Ishikawa (cell line): Measurements from ENCODE around the gene ZNF81.

Source experiments
- CEBPB ChIP-seq: IDR thresholded peaks from 2 replicates; pipeline ENCODE4 v1.6.1; 2012
- CREB1 ChIP-seq: IDR thresholded peaks from 2 replicates; pipeline ENCODE4 v1.6.1; 2012; ENCODE audit warnings: low read depth
- EGR1 ChIP-seq: IDR thresholded peaks from 2 replicates; pipeline ENCODE4 v1.6.1; 2012
- EP300 ChIP-seq: IDR thresholded peaks from 2 replicates; pipeline ENCODE4 v1.6.1; 2012; ENCODE audit warnings: borderline replicate concordance
- FOXM1 ChIP-seq: IDR thresholded peaks from 2 replicates; pipeline ENCODE4 v1.6.1; 2012; ENCODE audit warnings: low read depth, borderline replicate concordance
- NFIC ChIP-seq: IDR thresholded peaks from 2 replicates; pipeline ENCODE4 v1.6.1; 2012
- RAD21 ChIP-seq: IDR thresholded peaks from 2 replicates; pipeline ENCODE4 v1.6.1; 2012; ENCODE audit warnings: low read depth
- REST ChIP-seq: IDR thresholded peaks from 2 replicates; pipeline ENCODE4 v1.6.1; 2012; ENCODE audit warnings: low read depth, mild to moderate bottlenecking
- TAF1 ChIP-seq: IDR thresholded peaks from 2 replicates; pipeline ENCODE4 v1.6.1; 2012; ENCODE audit warnings: low read depth, mild to moderate bottlenecking
- TCF12 ChIP-seq: IDR thresholded peaks from 2 replicates; pipeline ENCODE4 v1.6.1; 2012; ENCODE audit warnings: low read depth
- TEAD4 ChIP-seq: IDR thresholded peaks from 2 replicates; pipeline ENCODE4 v1.6.1; 2012
- YY1 ChIP-seq: IDR thresholded peaks from 2 replicates; pipeline ENCODE4 v1.6.1; 2012; ENCODE audit warnings: low read depth
- ZBTB7A ChIP-seq: IDR thresholded peaks from 2 replicates; pipeline ENCODE4 v1.6.1; 2012; ENCODE audit warnings: low read depth
- TF ChIP-seq, protein P1 (sequence below): IDR thresholded peaks from 2 replicates; pipeline ENCODE4 v1.6.1; 2012
- TF ChIP-seq, protein P2 (sequence below): IDR thresholded peaks from 2 replicates; pipeline ENCODE4 v1.6.1; 2012

ZNF81 gene

DNA sequence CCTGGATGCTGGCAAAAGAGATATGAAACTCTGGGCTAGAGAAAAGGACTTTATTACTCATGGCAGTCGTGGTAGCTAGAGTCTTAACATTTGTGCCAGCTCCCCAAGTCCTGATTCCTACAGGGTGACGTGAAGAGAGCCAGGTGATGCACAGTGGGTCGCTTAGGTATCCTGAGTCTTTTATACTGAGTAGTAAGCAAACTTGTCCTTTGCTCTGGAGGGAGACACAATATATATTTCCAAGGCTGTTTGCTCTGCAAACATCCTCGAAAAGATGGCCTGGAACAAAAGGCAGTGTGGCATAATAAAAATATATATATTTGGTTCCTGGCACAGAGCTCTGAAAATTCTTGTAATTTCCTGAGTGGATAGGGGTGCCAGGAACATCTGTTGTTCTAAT lies 23.0 kb downstream of the ZNF81 start:
- TF ChIP-seq ZBTB7A (no peak), CEBPB (no peak), REST (no peak), TAF1 (no peak), CREB1 (no peak), FOXM1 (no peak), TEAD4 (no peak), EP300 (no peak), RAD21 (no peak), EGR1 (no peak), TCF12 (no peak), YY1 (no peak), NFIC (no peak)
- TF ChIP-seq, protein P1, sequence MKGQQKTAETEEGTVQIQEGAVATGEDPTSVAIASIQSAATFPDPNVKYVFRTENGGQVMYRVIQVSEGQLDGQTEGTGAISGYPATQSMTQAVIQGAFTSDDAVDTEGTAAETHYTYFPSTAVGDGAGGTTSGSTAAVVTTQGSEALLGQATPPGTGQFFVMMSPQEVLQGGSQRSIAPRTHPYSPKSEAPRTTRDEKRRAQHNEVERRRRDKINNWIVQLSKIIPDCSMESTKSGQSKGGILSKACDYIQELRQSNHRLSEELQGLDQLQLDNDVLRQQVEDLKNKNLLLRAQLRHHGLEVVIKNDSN = no peak
- TF ChIP-seq, protein P2, sequence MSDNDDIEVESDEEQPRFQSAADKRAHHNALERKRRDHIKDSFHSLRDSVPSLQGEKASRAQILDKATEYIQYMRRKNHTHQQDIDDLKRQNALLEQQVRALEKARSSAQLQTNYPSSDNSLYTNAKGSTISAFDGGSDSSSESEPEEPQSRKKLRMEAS = no peak

DNA sequence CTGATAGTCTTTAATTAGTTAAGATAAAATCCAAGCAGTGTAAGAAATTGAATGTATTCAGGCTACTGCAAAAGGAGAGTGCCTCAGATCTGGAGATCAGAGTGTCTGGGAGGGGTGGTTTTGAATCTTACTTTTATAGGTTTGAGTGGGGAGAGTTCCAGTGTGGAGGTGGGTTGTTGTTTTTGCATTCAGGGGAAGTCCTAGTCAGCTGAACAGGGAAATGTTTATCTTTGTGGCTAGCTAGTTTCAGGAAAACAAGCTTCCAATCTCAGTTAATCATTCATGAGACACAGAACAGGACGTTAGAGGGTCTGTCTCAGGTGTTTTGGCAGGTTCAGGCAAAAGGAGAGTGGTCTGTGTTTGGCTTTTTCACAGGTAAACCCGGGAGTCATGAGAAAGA lies 26.0 kb downstream of the ZNF81 start:
- no peak for TF ChIP-seq TAF1
- TF ChIP-seq REST = no peak
- no peak for TF ChIP-seq CEBPB
- no peak for TF ChIP-seq NFIC
- no peak for TF ChIP-seq FOXM1
- no peak for TF ChIP-seq TCF12

GRCh38 chrX:47863187-47863586 lies 26.5 kb downstream of the ZNF81 start:
- no peak for TF ChIP-seq TCF12
- no peak for TF ChIP-seq ZBTB7A
- TF ChIP-seq EGR1 = no peak
- no peak for TF ChIP-seq CEBPB

- TF ChIP-seq EGR1 = no peak
- TF ChIP-seq REST = no peak
- TF ChIP-seq, protein P1 = no peak
- no peak for TF ChIP-seq RAD21
- no peak for TF ChIP-seq CEBPB
- TF ChIP-seq TEAD4 = no peak
- TF ChIP-seq, protein P2 = no peak
Measured at GRCh38 chrX:47864300-47864699, 27.6 kb downstream of the ZNF81 start.

DNA sequence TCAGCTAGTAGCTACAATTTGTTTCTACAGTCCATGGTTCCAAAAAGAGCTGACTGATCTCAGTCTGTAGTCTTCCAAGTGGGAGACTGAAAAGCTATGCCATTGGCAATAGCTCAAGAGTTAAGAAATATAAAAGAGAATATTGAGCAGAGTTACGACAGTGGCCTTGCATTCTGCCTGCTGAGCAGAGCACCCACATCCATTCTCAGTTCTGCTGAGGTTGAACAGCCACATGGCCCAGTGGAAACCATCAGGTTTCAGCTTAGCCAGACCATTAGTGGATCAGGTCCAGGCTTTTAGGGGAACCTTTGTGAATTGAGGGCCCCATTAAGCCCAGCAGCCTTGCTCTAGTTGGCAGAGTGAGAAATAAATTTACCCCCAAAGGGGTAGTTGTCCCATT lies 28.1 kb downstream of the ZNF81 start:
- TF ChIP-seq TAF1 = no peak
- TF ChIP-seq, protein P1 = no peak
- TF ChIP-seq EGR1 = no peak
- TF ChIP-seq NFIC = no peak
- TF ChIP-seq ZBTB7A = no peak
- TF ChIP-seq RAD21 = no peak
- TF ChIP-seq FOXM1 = no peak
- no peak for TF ChIP-seq EP300
- TF ChIP-seq CEBPB = no peak
- no peak for TF ChIP-seq CREB1
- TF ChIP-seq TCF12 = no peak
